Activated CD4-positive, CD25-positive, alpha-beta regulatory T cell treated with anti-CD3 and anti-CD28 coated beads, Interleukin-2, amount 50 U/mL, for 24 hours (primary cell): ENCODE data around the gene PEX13.

Source experiments
- ATAC-seq, 2 donors: fragments of 150-1000 bp; cut with Tn5 transposase; one replicate each; pipeline ENCODE4 v1.10.0; 2021; ENCODE audit warnings: mild to moderate bottlenecking in 1 of 2, moderate library complexity in 1 of 2

Gene PEX13

GRCh38 chr2:61085883-61086282, 68.4 kb downstream of the PEX13 start:
- ATAC-seq: no peak

- no peak for ATAC-seq
Measured at GRCh38 chr2:61089797-61090196, 72.3 kb downstream of the PEX13 start.

GRCh38 chr2:61090386-61090921, 72.9 kb downstream of the PEX13 start:
- ATAC-seq: no peak

DNA sequence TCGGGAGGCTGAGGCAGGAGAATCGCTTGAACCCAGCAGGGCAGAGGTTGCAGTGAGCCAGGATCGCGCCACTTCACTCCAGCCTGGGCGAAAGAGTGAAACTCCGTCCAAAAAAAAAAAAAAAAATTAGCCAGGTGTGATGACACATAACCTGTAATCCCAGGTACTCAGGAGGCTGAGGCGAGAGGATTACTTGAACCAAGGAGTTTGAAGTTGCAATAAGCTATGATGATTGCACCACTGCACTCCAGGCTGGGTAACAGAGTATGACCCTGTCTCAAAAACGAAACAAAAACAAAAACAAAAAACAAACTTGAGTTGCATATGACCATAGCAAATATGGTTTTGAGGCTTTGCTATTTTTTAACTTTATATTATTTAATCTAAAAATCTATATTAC, 74.0 kb downstream of the PEX13 start:
- ATAC-seq: no peak

GRCh38 chr2:61096438-61096837, 78.9 kb downstream of the PEX13 start:
- ATAC-seq: no peak

DNA sequence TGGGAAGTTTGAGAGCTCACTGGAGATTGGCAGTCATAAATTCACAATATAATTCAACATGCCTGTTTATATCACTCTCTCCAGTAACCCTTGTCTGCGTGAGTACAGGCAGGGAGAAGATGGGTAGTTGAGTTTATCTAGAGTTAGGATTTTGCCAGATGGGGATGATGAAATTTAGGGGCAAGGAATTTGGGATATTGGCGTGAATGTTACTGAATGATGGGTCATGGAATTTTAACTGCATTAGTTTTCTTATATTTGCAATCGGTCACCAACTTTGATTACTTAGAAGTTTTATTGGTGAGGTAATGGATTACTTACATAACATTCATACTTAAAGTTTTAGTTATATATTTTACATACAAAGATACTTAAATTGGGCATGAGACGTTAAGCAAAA, 83.3 kb downstream of the PEX13 start:
- no peak for ATAC-seq
